ENCODE data around the gene MRPL21.

The MRPL21 gene

DNA sequence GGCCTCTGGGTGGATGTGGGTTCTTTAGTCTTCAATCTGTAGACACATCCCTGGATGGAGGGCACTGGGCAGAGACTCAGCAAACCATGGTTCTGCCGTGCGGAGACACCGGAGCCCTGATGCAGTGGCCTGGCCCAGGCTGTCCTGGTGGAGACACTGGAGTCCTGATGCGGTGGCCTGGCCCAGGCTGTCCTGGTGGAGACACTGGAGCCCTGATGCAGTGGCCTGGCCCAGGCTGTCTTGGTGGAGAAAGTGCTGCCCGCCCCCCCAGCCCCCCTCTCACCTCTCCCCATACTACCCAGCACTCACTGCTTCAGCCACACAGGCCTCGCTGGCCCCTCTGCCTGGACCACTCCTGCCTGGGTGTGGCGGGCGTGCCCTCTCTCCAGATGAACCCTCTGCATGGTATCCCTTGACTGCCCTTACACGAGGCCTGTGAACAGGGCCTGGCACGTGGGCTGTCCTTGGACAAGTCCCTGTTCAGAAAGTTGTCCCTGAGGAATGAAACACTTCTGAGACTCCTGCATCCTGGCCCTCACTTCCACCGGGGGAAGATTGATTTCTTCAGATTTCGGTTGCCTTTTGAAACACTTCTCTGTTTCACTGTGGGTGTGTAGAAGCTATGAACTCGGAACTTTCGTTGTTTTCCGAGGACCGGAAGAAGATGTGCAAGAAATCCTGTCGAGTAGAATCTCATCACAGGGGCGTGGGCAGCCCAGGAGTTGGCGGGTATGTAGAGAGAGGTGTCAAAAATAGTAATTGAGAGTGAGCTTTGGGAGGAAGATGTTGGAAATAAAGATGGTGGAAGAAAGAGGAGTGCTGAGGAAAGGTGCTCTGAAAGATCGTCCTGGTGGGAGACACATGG lies 26.3 kb upstream of the MRPL21 start:
- TF ChIP-seq ZFX (IDR thresholded peaks at IDR 0.05): no peak
- TF ChIP-seq, protein P1, sequence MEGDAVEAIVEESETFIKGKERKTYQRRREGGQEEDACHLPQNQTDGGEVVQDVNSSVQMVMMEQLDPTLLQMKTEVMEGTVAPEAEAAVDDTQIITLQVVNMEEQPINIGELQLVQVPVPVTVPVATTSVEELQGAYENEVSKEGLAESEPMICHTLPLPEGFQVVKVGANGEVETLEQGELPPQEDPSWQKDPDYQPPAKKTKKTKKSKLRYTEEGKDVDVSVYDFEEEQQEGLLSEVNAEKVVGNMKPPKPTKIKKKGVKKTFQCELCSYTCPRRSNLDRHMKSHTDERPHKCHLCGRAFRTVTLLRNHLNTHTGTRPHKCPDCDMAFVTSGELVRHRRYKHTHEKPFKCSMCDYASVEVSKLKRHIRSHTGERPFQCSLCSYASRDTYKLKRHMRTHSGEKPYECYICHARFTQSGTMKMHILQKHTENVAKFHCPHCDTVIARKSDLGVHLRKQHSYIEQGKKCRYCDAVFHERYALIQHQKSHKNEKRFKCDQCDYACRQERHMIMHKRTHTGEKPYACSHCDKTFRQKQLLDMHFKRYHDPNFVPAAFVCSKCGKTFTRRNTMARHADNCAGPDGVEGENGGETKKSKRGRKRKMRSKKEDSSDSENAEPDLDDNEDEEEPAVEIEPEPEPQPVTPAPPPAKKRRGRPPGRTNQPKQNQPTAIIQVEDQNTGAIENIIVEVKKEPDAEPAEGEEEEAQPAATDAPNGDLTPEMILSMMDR (conservative IDR thresholded peaks at IDR 0.05): no peak

GRCh38 chr11:68929135-68929534 lies 25.5 kb upstream of the MRPL21 start:
- TF ChIP-seq, protein P1 (conservative IDR thresholded peaks at IDR 0.05): no peak
- no peak for TF ChIP-seq ZFX (IDR thresholded peaks at IDR 0.05)

More for the DNA sequence above, 26.3 kb upstream of the MRPL21 start:
- H3K27ac ChIP-seq: no peak overlapping the region

GRCh38 chr11:68928136-68928880 lies 24.7 kb upstream of the MRPL21 start:
- H3K27ac ChIP-seq: no peak overlapping the region
- TF ChIP-seq ZFX (IDR thresholded peaks at IDR 0.05): no peak
- TF ChIP-seq, protein P1 (conservative IDR thresholded peaks at IDR 0.05): no peak

More at GRCh38 chr11:68929135-68929534, 25.5 kb upstream of the MRPL21 start:
- no peak overlapping the region for H3K27ac ChIP-seq

DNA sequence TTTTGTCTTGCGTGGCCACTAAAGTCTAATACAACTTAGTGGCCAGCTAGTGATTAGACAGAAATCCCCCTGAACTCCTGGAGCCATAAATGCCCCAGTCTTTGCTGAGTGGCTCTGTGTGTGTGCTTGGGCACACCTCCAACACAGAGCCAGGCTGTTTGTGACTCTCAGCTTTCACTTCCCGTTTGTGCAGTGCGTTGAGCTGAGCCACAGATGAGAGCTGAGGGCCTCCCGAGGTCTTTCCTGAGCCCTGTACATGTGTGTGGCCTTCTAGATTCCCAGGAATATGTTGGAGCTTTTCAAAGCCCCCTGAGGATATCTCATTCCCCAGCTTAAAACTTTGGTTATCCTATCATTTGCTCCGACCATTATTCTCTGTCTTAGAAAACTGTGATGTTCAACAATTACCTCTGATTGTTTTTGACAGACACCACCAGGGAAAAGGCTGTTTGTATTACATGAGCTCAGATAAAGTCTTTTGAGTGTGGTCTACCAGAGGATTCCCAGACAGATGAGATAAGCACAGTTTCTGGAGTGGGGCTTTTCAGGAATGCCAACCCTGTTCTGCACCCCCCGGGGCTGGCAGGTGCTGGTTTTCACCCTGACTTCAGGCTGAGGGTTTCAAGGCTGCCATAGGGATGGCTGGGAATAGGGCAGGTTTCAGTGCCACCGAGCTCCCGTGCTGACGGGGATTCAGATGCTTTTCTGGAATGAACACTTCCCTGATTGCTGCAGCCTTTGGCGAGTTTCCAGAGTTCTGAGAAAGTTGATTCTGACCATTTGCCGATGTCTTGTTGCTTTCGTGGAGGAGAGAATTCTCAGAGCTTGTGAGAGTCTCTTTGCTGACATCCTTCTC lies 23.9 kb upstream of the MRPL21 start:
- peak overlapping the region; percentile 30 for H3K27ac ChIP-seq

GRCh38 chr11:68925611-68926010 lies 22.0 kb upstream of the MRPL21 start:
- TF ChIP-seq, protein P1 (conservative IDR thresholded peaks at IDR 0.05): no peak
- TF ChIP-seq ZFX (IDR thresholded peaks at IDR 0.05): no peak

More for the DNA sequence above, 23.9 kb upstream of the MRPL21 start:
- no peak for TF ChIP-seq ZFX (IDR thresholded peaks at IDR 0.05)
- TF ChIP-seq, protein P1 (conservative IDR thresholded peaks at IDR 0.05): no peak

GRCh38 chr11:68924073-68924925 lies 20.7 kb upstream of the MRPL21 start:
- TF ChIP-seq, protein P1 (conservative IDR thresholded peaks at IDR 0.05): no peak
- no peak for TF ChIP-seq ZFX (IDR thresholded peaks at IDR 0.05)

More at GRCh38 chr11:68925611-68926010, 22.0 kb upstream of the MRPL21 start:
- H3K27ac ChIP-seq: no peak overlapping the region

More at GRCh38 chr11:68924073-68924925, 20.7 kb upstream of the MRPL21 start:
- H3K27ac ChIP-seq: no peak overlapping the region

All from C4-2B (cell line).